Epithelial cell of esophagus (primary cell): ENCODE data around the gene ROBO4.

Experiments
- DNase-seq: peaks from one replicate; pipeline ENCODE4 v3.0.0; 2010; ENCODE audit warnings: low read depth
- H3K4me3 ChIP-seq: 2 replicates; pipeline ENCODE4 v1.5.1; 2011; ENCODE audit warnings: mild to moderate bottlenecking, low read length, control low read depth
- CTCF ChIP-seq: IDR thresholded peaks from 2 replicates; pipeline ENCODE4 v1.5.1; 2011; ENCODE audit warnings: low read depth, mild to moderate bottlenecking, low read length, control low read depth, inconsistent platforms; ENCODE audit not compliant: insufficient read depth; ENCODE audit errors: missing control alignments

ROBO4 gene

GRCh38 chr11:124934862-124935547 lies 37.3 kb upstream of the ROBO4 start:
- TF ChIP-seq CTCF: no peak
- peak; percentile 53 for DNase-seq

GRCh38 chr11:124930799-124931198 lies 33.1 kb upstream of the ROBO4 start:
- H3K4me3 ChIP-seq: no peak overlapping the region
- DNase-seq: no peak
- TF ChIP-seq CTCF: no peak

More at GRCh38 chr11:124934862-124935547, 37.3 kb upstream of the ROBO4 start:
- H3K4me3 ChIP-seq: no peak overlapping the region

GRCh38 chr11:124928942-124929665 lies 31.4 kb upstream of the ROBO4 start:
- no peak for TF ChIP-seq CTCF
- no peak for DNase-seq
- H3K4me3 ChIP-seq: no peak overlapping the region

- no peak overlapping the region for H3K4me3 ChIP-seq
- TF ChIP-seq CTCF: no peak
- DNase-seq: no peak
These were observed 25.6 kb upstream of the ROBO4 start for GRCh38 chr11:124923296-124923695.

GRCh38 chr11:124922831-124923230 lies 25.2 kb upstream of the ROBO4 start:
- TF ChIP-seq CTCF: no peak
- no peak overlapping the region for H3K4me3 ChIP-seq
- no peak for DNase-seq

GRCh38 chr11:124920870-124921609 lies 23.4 kb upstream of the ROBO4 start:
- peak; percentile 41 for DNase-seq
- H3K4me3 ChIP-seq: peak overlapping the region; percentile 21
- TF ChIP-seq CTCF: no peak
